Fibroblast of pulmonary artery (primary cell): ENCODE data around the gene CAMTA1.

ENCODE experiments used
- DNase-seq: peaks from one replicate; pipeline ENCODE4 v3.0.0-alpha.2; 2010; ENCODE audit warnings: low read depth
- H3K4me3 ChIP-seq: replicated peaks from 2 replicates; pipeline ENCODE4 v1.5.1; 2011; ENCODE audit warnings: low read depth, mild to moderate bottlenecking, control low read depth, low read length, moderate library complexity
- TF ChIP-seq, protein P1 (sequence below): IDR thresholded peaks from 2 replicates; pipeline ENCODE4 v1.5.1; 2011; ENCODE audit warnings: mild to moderate bottlenecking, control low read depth, low read length, inconsistent platforms; ENCODE audit errors: missing control alignments

The CAMTA1 gene

DNA sequence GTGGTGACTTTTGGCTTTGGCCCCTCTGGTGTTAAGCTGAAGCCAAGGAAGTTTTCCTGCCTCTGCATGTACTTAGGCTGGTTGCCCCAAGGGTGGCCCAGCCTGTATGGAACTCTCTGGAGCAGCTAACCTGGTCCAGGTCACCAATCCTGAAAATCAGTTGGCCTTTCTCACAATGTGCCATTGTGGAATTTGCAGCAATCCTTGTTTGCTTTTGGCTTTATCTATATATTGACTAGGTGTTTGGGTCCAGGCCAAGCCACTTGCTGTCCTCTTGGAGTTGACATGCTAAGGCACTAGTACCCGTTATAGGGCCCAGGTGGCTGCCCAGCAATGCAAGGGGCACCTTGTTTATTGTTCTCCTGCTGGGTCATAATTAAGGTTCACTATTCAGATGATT is 124.6 kb downstream of the CAMTA1 start:
- DNase-seq, result no peak
- TF ChIP-seq, protein P1, sequence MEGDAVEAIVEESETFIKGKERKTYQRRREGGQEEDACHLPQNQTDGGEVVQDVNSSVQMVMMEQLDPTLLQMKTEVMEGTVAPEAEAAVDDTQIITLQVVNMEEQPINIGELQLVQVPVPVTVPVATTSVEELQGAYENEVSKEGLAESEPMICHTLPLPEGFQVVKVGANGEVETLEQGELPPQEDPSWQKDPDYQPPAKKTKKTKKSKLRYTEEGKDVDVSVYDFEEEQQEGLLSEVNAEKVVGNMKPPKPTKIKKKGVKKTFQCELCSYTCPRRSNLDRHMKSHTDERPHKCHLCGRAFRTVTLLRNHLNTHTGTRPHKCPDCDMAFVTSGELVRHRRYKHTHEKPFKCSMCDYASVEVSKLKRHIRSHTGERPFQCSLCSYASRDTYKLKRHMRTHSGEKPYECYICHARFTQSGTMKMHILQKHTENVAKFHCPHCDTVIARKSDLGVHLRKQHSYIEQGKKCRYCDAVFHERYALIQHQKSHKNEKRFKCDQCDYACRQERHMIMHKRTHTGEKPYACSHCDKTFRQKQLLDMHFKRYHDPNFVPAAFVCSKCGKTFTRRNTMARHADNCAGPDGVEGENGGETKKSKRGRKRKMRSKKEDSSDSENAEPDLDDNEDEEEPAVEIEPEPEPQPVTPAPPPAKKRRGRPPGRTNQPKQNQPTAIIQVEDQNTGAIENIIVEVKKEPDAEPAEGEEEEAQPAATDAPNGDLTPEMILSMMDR, result no peak
- no peak overlapping the region for H3K4me3 ChIP-seq

DNA sequence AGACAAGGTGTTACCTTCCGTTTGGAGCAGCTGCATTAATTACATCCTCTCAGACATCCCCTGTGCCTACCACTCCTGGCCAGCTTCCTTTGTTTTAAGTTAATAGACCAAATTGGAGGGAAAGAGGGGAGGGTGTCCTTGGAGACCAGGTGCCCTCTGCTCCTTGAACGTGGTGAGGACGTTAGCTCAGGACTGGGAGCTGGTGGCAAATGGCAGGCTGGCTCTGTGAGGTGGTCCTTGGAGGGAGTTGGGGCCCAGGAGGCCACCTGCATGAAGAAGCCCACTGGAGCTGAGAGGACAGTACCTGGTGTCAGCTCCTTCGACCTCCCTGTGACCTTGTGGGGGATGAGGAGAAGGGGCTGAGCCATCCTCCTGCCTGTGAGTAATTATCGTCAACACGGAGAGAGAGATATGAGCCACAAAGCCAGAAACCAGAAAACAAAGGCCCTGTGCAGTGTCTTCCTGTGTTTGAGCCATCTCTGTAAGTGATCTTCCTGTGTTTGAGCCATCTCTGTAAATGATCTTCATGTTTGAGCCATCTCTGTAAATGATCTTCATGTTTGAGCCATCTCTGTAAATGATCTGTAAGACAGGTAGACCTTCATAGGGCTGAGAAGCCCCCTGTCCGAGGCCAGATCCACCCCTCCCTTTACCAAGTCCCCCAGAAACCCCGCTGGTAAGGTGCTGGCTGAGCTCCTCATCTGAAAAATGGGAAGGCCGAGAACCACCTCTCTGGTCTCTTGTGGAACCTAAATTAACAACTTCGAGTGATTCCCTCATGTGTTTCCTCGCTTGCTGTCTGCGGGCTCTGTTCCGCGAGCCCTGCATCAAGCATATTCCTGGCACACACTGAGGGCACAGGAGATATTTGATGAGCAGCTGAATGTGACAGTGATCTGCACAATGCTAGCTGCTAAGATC is 126.0 kb downstream of the CAMTA1 start:
- H3K4me3 ChIP-seq, result no peak overlapping the region
- no peak for DNase-seq
- TF ChIP-seq, protein P1, result no peak

DNA sequence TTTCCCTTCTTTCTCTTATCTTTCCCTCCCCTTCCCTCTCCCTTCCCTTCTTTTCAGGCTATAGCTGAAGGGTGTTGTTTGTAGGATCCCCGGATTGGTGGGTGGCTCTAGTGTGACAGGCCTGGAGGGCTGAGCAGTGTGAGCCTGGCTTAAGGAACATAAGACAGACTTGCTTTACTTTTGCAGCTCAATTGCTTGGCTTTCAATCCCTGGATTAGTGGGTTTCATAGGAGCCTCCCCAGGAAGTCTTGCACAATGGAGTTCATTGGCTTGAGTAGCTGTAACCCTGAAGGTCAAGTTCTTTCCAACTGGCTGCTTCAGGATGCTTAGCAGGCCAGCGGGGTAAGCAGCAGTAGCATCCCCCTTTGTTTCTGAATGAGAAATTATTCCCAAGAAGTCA is 126.7 kb downstream of the CAMTA1 start:
- H3K4me3 ChIP-seq, result no peak overlapping the region
- TF ChIP-seq, protein P1, result no peak
- peak; percentile 66 for DNase-seq

DNA sequence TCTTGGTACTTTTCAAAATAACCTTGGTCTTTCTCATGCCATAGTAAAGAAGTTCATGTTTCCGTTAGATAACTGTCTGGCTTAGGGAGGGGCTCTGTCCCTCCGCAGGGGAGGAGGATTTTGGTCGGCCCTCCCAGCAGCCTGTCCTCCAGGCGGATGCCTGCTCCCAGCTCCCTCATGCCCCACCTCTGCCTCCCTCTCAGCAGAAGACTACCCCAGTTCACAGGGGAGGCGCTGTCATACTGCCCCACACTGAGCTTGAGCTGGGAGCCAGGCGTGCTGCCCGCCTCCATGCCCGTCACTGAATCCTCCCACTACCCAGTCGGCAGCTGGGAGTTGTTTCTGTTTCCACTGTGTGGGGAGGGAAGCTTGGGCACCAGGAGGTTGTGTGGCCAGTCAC is 127.3 kb downstream of the CAMTA1 start:
- no peak overlapping the region for H3K4me3 ChIP-seq
- TF ChIP-seq, protein P1, result no peak
- no peak for DNase-seq

DNA sequence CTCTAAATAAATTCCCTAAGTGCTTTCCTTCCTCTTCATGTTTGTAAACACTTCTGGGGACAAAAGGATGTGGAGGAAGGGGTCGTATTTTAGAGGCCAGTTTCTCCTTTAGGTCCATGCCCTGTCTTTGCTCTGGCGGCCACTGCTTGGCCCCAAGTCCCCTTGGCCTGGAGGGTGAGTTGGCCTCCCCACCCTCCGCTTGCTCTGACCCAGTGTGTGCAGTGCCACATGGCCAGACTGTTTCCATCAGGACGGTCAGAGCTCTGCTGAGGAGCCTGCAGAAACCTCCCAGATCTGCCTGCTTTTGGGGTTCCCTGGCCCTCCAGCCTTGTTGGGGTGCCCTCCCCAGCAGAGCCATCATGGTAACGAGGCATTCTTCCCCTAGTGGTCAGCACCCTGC is 127.8 kb downstream of the CAMTA1 start:
- DNase-seq, result no peak
- H3K4me3 ChIP-seq, result no peak overlapping the region
- TF ChIP-seq, protein P1, result no peak

DNA sequence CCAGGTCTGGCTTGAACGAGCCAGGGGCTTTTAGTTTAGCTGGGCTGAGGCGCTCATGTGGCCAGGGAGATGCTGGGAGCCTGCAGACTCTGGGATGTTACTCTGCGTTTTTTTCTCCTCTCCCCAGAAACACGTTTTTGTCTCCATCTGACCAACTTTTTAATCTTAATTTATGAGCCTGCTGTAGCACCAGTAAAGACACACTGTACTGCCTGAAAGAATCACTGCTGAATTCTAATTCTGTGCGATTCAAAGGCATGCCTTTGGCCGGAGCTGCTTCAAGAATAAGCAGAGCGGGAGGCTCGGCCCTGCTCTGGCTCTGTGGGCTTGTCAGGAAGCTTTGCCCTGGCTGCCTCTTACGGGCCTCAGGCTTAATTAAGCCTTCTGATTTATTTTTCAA is 129.5 kb downstream of the CAMTA1 start:
- TF ChIP-seq, protein P1, result no peak
- no peak for DNase-seq
- no peak overlapping the region for H3K4me3 ChIP-seq

DNA sequence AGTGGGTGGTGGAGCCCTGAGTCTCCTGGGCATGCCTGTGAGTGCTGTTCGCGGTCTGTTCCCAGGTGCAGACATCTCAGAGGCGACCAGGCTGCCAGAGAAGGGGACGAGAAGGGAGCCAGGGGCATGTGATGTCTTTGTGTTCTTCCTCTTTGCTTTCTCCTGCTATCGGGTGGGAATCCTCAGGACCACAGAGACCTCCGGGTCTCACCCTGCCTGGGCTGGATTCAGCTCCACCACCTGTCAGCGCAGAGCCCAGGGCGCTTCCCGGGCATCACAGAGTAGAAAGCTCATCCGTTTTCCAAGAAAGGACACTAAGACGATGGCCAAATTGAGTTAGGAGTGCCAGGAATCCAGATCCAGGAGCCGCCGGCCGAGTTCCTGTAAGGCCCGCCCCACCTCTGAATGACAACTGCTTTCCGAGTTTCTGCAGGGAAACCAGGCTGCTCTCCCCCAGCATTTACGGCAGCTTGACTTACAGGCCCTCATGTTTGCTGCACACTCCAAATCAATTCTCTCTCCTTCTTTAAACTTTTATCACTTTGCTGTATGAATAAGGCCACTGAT is 130.8 kb downstream of the CAMTA1 start:
- DNase-seq, result no peak
- no peak overlapping the region for H3K4me3 ChIP-seq
- TF ChIP-seq, protein P1, result no peak
